ENCODE measurements around the gene CD2BP2. TPM values are rescaled to one million over a fixed set of nuclear protein-coding genes. Genes with fewer than 3 reads are reported as not detected.
A peak's percentile ranks its signal among the peaks of the same experiment; 100 is the strongest.

Gene CD2BP2
- polyA plus RNA-seq, 1 of the 3 experiments (the other 2 are of a cell fraction): 80.8 TPM

DNA sequence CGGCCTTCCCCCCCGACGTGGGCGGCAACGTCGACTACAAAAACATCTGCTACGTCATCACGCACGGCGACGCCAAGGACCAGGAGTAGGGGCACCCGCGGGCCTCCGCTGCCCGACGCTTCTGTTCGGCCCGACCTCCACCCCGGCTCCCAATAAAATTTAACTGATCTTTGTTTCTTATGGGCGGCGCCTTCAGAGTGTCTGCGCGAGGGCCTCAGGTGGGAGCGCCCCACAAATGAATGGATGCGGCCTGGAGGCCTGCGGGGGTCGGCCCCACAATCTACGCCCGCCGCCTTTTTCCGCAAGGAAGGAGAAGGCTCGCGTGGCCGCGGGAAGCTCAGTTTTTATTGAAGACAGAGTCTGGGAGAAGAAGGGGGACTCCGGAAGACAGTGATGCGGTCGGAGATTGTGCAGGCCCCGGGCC, 22.7 kb upstream of the CD2BP2 start (continued):
- TF ChIP-seq RXRA (IDR thresholded peaks at IDR 0.05; ENCODE audit: borderline replicate concordance, low read depth): no peak
- TF ChIP-seq, protein P1, sequence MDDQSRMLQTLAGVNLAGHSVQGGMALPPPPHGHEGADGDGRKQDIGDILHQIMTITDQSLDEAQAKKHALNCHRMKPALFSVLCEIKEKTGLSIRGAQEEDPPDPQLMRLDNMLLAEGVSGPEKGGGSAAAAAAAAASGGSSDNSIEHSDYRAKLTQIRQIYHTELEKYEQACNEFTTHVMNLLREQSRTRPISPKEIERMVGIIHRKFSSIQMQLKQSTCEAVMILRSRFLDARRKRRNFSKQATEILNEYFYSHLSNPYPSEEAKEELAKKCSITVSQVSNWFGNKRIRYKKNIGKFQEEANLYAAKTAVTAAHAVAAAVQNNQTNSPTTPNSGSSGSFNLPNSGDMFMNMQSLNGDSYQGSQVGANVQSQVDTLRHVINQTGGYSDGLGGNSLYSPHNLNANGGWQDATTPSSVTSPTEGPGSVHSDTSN (IDR thresholded peaks at IDR 0.05): no peak
- TF ChIP-seq IRF3 (IDR thresholded peaks at IDR 0.05; ENCODE audit: low read depth, low read length): no peak
- 0 out of 2 replicates have a peak, but pooled peaks have one; percentile 9 for TF ChIP-seq RCOR1 (IDR thresholded peaks at IDR 0.05; ENCODE audit: low read length)
- no peak for TF ChIP-seq RAD21 (IDR thresholded peaks at IDR 0.05; ENCODE audit: low read length)
- TF ChIP-seq GATA2 (CRISPR knock-in tag; IDR thresholded peaks at IDR 0.05): peak; percentile 21
- TF ChIP-seq CHD2 (IDR thresholded peaks at IDR 0.05; ENCODE audit: low read length, partially characterized antibody): peak; percentile 18
- peak; percentile 60; the same call in 1 of the 2 replicates for TF ChIP-seq FOXJ3 (CRISPR knock-in tag; IDR thresholded peaks at IDR 0.05)

- Histone ChIP-seq H2AFZ (ENCODE audit: low read depth) (peak overlapping the region; percentile 87), H3K27me3 (ENCODE audit: insufficient read depth) (no peaks in the 10 kb centered on the region), H3K27ac (ENCODE audit: low read depth in 2 of 2, low read length in 1 of 2) (peak overlapping the region; percentile 98 to 99), H3K9me2 (no peaks in the 10 kb centered on the region), H3K4me1 (ENCODE audit: control insufficient read depth in 1 of 2, insufficient read depth in 2 of 2, low read depth in 1 of 2, low read length in 1 of 2) (peaks cover 6 to 14% of the 10 kb centered on the region in 2 experiments; a peak in 3 of 4 replicates), H3K79me2 (ENCODE audit: insufficient read depth) (peaks cover 15% of the 10 kb centered on the region; the same call in 1 of the 2 replicates), H3K9me3 (no peaks in the 10 kb centered on the region), H3K36me3 (replicated peaks in 1 of 2; ENCODE audit: control insufficient read depth in 1 of 2, insufficient read depth in 2 of 2, low read length in 1 of 2) (peaks cover 0 to 6% of the 10 kb centered on the region in 2 experiments), H3K4me2 (peak overlapping the region; percentile 100), H3F3A (replicated peaks; ENCODE audit: insufficient read depth) (peaks cover 19% of the 10 kb centered on the region), H3K9ac (peak overlapping the region; percentile 97; the same call in 1 of the 2 replicates), H4K20me1 (ENCODE audit: insufficient read depth) (peaks cover 12% of the 10 kb centered on the region; the same call in 1 of the 2 replicates), H3K4me3 (ENCODE audit: low read depth in 2 of 2, low read length in 1 of 2) (peak overlapping the region; percentile 56 to 96)
- 62% methylated on average over 25 of the region's 29 CpGs for WGBS (ENCODE audit: low lambda C conversion rate)
- no peak for DNase-seq
- ChIA-PET POLR2A (interaction anchor here (0.6 to 1.5 kb wide), 4 partner anchors 9 to 23 kb away, joined by 3 to 9 read pairs (median 3); partner anchors contain the start of gene ZNF48), CTCF (interaction anchor here (0.7 to 2.0 kb wide), 5 partner anchors 18 to 32 kb away, joined by 3 to 11 read pairs (median 3); partner anchors contain the start of genes CD2BP2, ZNF48 and ZNF771)
- TF ChIP-seq, protein P1 (IDR thresholded peaks at IDR 0.05): no peak
- TF ChIP-seq, protein P2, sequence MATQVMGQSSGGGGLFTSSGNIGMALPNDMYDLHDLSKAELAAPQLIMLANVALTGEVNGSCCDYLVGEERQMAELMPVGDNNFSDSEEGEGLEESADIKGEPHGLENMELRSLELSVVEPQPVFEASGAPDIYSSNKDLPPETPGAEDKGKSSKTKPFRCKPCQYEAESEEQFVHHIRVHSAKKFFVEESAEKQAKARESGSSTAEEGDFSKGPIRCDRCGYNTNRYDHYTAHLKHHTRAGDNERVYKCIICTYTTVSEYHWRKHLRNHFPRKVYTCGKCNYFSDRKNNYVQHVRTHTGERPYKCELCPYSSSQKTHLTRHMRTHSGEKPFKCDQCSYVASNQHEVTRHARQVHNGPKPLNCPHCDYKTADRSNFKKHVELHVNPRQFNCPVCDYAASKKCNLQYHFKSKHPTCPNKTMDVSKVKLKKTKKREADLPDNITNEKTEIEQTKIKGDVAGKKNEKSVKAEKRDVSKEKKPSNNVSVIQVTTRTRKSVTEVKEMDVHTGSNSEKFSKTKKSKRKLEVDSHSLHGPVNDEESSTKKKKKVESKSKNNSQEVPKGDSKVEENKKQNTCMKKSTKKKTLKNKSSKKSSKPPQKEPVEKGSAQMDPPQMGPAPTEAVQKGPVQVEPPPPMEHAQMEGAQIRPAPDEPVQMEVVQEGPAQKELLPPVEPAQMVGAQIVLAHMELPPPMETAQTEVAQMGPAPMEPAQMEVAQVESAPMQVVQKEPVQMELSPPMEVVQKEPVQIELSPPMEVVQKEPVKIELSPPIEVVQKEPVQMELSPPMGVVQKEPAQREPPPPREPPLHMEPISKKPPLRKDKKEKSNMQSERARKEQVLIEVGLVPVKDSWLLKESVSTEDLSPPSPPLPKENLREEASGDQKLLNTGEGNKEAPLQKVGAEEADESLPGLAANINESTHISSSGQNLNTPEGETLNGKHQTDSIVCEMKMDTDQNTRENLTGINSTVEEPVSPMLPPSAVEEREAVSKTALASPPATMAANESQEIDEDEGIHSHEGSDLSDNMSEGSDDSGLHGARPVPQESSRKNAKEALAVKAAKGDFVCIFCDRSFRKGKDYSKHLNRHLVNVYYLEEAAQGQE (IDR thresholded peaks at IDR 0.05; ENCODE audit: low read depth, low read length): no peak
- TF ChIP-seq YY1 (IDR thresholded peaks at IDR 0.05; ENCODE audit: low read depth): no peak
- TF ChIP-seq JUND (IDR thresholded peaks at IDR 0.05): no peak
- no peak for TF ChIP-seq FOXJ3 (CRISPR knock-in tag; IDR thresholded peaks at IDR 0.05)
- no peak for TF ChIP-seq USF1 (IDR thresholded peaks at IDR 0.05; ENCODE audit: borderline replicate concordance, low read depth)
- no peak for TF ChIP-seq RFX5 (IDR thresholded peaks at IDR 0.05; ENCODE audit: low read length)
- TF ChIP-seq SMC3 (IDR thresholded peaks at IDR 0.05; ENCODE audit: low read depth, low read length): no peak
- no peak for TF ChIP-seq CHD2 (IDR thresholded peaks at IDR 0.05; ENCODE audit: low read length, partially characterized antibody)
- no peak for TF ChIP-seq EP300 (IDR thresholded peaks at IDR 0.05; ENCODE audit: borderline replicate concordance in 1 of 2, low read depth in 1 of 2, low read length in 1 of 2)
- TF ChIP-seq, protein P3, sequence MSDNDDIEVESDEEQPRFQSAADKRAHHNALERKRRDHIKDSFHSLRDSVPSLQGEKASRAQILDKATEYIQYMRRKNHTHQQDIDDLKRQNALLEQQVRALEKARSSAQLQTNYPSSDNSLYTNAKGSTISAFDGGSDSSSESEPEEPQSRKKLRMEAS (IDR thresholded peaks at IDR 0.05; ENCODE audit: low read depth): no peak
- no peak for TF ChIP-seq FOXM1 (IDR thresholded peaks at IDR 0.05; ENCODE audit: low read depth)
- TF ChIP-seq MXI1 (IDR thresholded peaks at IDR 0.05; ENCODE audit: low read depth, low read length): no peak
- TF ChIP-seq, protein P4, sequence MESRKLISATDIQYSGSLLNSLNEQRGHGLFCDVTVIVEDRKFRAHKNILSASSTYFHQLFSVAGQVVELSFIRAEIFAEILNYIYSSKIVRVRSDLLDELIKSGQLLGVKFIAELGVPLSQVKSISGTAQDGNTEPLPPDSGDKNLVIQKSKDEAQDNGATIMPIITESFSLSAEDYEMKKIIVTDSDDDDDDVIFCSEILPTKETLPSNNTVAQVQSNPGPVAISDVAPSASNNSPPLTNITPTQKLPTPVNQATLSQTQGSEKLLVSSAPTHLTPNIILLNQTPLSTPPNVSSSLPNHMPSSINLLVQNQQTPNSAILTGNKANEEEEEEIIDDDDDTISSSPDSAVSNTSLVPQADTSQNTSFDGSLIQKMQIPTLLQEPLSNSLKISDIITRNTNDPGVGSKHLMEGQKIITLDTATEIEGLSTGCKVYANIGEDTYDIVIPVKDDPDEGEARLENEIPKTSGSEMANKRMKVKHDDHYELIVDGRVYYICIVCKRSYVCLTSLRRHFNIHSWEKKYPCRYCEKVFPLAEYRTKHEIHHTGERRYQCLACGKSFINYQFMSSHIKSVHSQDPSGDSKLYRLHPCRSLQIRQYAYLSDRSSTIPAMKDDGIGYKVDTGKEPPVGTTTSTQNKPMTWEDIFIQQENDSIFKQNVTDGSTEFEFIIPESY (IDR thresholded peaks at IDR 0.05; ENCODE audit: borderline replicate concordance, low read depth): no peak
Measured at GRCh38 chr16:30377050-30377811, 22.1 kb upstream of the CD2BP2 start.

Data from SK-N-SH (cell line).